ENCODE results near the gene FCN2.

DNA sequence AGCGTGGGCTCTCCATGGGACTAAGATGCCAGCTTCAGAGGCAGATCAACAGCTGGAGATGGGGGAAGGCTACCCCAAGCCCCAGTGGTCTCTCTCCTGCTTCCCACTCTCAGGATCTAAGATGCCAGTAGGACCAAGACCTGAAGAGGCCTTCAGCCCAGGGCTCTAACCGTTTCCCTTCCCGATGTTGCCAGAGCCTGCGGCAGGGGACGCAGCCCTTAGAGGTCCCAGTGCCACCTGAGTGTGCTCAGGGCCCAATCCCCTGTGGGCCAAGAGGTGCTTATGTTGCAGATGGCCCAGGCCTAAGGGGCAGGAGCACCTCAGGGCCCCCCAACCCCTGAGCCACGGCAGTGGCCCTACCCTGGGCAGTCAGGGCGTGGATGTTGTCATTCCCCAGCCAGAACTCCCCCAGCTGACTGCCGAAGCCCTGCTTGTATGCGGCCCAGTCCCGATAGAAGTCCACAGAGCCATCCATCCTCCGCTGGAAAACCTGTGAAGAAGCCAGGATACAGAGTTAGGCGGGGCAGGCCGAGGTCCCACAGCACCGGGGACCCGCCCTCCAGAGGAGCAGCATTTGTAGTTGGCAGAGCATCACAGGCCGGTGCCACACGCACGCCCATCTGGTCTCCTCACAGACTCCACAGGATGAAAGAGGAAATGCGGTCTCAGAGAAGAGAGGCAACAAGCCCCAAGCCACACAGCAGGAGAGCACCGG is 31.7 kb downstream of the FCN2 start:
- TF ChIP-seq FOXM1 (IDR thresholded peaks at IDR 0.05; ENCODE audit: low read depth) (no peak), FOXM1 (CRISPR knock-in tag; IDR thresholded peaks at IDR 0.05; ENCODE audit: low read depth) (no peak), KDM2B (CRISPR knock-in tag; IDR thresholded peaks at IDR 0.05) (no peak), POLR2AphosphoS2 (IDR thresholded peaks at IDR 0.05; ENCODE audit: low read length) (no peak), RAD21 (CRISPR knock-in tag; conservative IDR thresholded peaks at IDR 0.05 in 1 of 2, IDR thresholded peaks at IDR 0.05 in 1 of 2) (no peak), MAZ (CRISPR knock-in tag; conservative IDR thresholded peaks at IDR 0.05 in 1 of 2, IDR thresholded peaks at IDR 0.05 in 1 of 2) (no peak)
- TF ChIP-seq, protein P1, sequence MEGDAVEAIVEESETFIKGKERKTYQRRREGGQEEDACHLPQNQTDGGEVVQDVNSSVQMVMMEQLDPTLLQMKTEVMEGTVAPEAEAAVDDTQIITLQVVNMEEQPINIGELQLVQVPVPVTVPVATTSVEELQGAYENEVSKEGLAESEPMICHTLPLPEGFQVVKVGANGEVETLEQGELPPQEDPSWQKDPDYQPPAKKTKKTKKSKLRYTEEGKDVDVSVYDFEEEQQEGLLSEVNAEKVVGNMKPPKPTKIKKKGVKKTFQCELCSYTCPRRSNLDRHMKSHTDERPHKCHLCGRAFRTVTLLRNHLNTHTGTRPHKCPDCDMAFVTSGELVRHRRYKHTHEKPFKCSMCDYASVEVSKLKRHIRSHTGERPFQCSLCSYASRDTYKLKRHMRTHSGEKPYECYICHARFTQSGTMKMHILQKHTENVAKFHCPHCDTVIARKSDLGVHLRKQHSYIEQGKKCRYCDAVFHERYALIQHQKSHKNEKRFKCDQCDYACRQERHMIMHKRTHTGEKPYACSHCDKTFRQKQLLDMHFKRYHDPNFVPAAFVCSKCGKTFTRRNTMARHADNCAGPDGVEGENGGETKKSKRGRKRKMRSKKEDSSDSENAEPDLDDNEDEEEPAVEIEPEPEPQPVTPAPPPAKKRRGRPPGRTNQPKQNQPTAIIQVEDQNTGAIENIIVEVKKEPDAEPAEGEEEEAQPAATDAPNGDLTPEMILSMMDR (IDR thresholded peaks at IDR 0.05 in 2 of 3, conservative IDR thresholded peaks at IDR 0.05 in 1 of 3; ENCODE audit: insufficient read depth in 2 of 3, low read depth in 1 of 3, low read length in 3 of 3): no peak

Data from K562 (cell line).